Esophagus muscularis mucosa (tissue), 4 donors: ENCODE data around the gene MAS1L. TPM values are rescaled to one million over a fixed set of nuclear protein-coding genes. Genes with fewer than 3 reads are reported as not detected.
A peak's percentile ranks its signal among the peaks of the same experiment; 100 is the strongest.

ENCODE experiments used
- DNase-seq: peaks from one replicate; pipeline ENCODE4 v3.0.0-alpha.2; 2017; ENCODE audit errors: extremely low spot score
- H3K27ac ChIP-seq, 4 donors: fragments of 200-600 bp; sonication (generic); replicated peaks in 1 of 4; 1 replicate in 3 of 4; 2 replicates in 1 of 4; pipeline ENCODE4 v1.5.1; 2016 to 2019; ENCODE audit warnings: mild to moderate bottlenecking in 1 of 4
- H3K27me3 ChIP-seq, 4 donors: fragments of 200-600 bp; sonication (generic); one replicate each; pipeline versions ENCODE4 v1.5.1 to v1.6.0; 2016 to 2019
- H3K36me3 ChIP-seq, 4 donors: fragments of 200-600 bp; sonication (generic); one replicate each; pipeline ENCODE4 v1.5.1; 2016 to 2019
- H3K4me1 ChIP-seq, 4 donors: fragments of 200-600 bp; sonication (generic); one replicate each; pipeline ENCODE4 v1.5.1; 2016 to 2019
- H3K4me3 ChIP-seq, 4 donors: fragments of 200-600 bp; sonication (generic); 1 replicate in 2 of 4; 2 replicates in 2 of 4; pipeline ENCODE4 v1.5.1; 2016 to 2019; ENCODE audit warnings: mild to moderate bottlenecking in 4 of 4, moderate library complexity in 1 of 4
- H3K9me3 ChIP-seq, 4 donors: fragments of 200-600 bp; sonication (generic); 1 replicate in 3 of 4; 2 replicates in 1 of 4; pipeline ENCODE4 v1.5.1; 2016 to 2019
- EP300 ChIP-seq: sonication (generic); formaldehyde crosslinking; IDR thresholded peaks from one replicate; pipeline ENCODE4 v1.6.1; 2017; ENCODE audit warnings: antibody characterized with exemption
- POLR2A ChIP-seq: fragments of 450-650 bp; IDR thresholded peaks from one replicate; pipeline ENCODE4 v1.6.1; 2017; ENCODE audit warnings: antibody characterized with exemption, moderate library complexity, mild to moderate bottlenecking, low read depth
- POLR2AphosphoS5 ChIP-seq, 2 donors: sonication (generic); formaldehyde crosslinking; IDR thresholded peaks; one replicate each; pipeline ENCODE4 v1.6.1; 2017; ENCODE audit warnings: antibody characterized with exemption in 2 of 2
- WGBS: methylation state at CpG from one replicate; pipeline ENCODE4 v1.1.5; 2018; 5-methylcytosine and 5-hydroxymethylcytosine counted together
- intact Hi-C: fragments of 100-400 bp; cut with DNase I; formaldehyde crosslinking; loops from one replicate; pipeline ENCODE4 v1.15.1; 2023
- total RNA-seq, 4 donors: library from RNA; depleted of rRNA; stranded (reverse); fragments of >200 nt; gene quantifications; one replicate each; pipeline versions ENCODE4 v1.1.0 to v1.2.1, GENCODE V29; 2016
- TF ChIP-seq, protein P1 (sequence below), 3 experiments: fragments of 200-600 bp in 2 of 3; fragments of 450-650 bp in 1 of 3; sonication (generic) in 2 of 3; IDR thresholded peaks; one replicate each; pipeline ENCODE4 v1.5.1; 2017 to 2019; ENCODE audit warnings: antibody characterized with exemption in 3 of 3, mild to moderate bottlenecking in 2 of 3, moderate library complexity in 1 of 3

MAS1L gene
- total RNA-seq, 4 donors from 2014 or later, result 0.33 TPM; not detected in 3

DNA sequence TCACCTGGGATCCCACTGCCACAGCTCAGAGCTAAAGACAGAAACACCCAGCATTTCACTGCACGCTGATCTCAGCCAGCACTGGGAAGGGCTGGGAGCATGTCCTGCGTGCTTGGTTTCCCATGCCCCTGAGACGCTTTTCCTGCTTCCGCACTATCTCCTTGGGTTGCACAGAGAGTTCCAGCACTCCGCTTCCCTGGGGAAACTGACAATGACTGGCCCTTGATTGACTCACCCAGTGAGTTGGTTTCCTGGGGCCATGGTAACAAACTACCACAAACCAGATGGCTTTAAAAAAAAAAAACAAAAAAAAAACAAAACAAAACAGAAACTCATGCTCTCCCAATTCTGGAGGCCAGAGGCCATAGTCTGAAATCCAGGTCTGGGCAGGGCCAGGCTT, 14.8 kb upstream of the MAS1L start:
- H3K4me3 ChIP-seq, result no peak overlapping the region
- H3K36me3 ChIP-seq, result no peaks in the 10 kb centered on the region
- no peaks in the 10 kb centered on the region for H3K4me1 ChIP-seq
- DNase-seq, result no peak
- H3K27me3 ChIP-seq, result peaks cover 0 to 29% (median 0%) of the 10 kb centered on the region in 4 donors
- WGBS, result 93% methylated on average over 5 of the region's 5 CpGs
- no peaks in the 10 kb centered on the region for H3K9me3 ChIP-seq
- TF ChIP-seq EP300, result no peak
- TF ChIP-seq POLR2A, result no peak
- intact Hi-C loops, result no loop called here
- no peak overlapping the region for H3K27ac ChIP-seq

DNA sequence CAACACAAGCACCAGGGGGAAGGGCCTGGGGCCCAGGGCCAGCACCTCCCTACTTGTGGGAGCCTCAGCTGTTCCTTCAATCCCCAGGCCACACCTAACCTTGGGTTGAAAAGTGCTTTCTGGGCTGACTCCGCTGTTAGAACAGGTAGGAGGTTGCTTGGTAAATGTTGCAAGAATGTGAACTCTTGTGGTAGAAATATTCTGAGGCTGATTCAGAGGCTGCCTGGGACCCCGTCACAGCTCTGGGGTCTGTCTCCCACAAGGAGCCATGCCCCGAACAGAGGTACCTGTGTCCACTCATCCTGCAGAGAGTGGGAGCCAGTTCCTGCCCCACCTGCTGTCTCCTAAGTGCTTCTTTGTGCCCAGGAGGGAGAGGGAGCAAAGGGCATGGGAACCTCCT, 14.4 kb upstream of the MAS1L start:
- no peaks in the 10 kb centered on the region for H3K9me3 ChIP-seq
- 83% methylated on average over 1 of the region's 3 CpGs for WGBS
- intact Hi-C loops, result no loop called here
- H3K27ac ChIP-seq, result no peak overlapping the region
- peaks cover 0 to 29% (median 0%) of the 10 kb centered on the region in 4 donors for H3K27me3 ChIP-seq
- no peaks in the 10 kb centered on the region for H3K36me3 ChIP-seq
- TF ChIP-seq POLR2AphosphoS5 (IDR thresholded peaks at IDR 0.05) (no peak), POLR2A (no peak), EP300 (no peak)
- TF ChIP-seq, protein P1, sequence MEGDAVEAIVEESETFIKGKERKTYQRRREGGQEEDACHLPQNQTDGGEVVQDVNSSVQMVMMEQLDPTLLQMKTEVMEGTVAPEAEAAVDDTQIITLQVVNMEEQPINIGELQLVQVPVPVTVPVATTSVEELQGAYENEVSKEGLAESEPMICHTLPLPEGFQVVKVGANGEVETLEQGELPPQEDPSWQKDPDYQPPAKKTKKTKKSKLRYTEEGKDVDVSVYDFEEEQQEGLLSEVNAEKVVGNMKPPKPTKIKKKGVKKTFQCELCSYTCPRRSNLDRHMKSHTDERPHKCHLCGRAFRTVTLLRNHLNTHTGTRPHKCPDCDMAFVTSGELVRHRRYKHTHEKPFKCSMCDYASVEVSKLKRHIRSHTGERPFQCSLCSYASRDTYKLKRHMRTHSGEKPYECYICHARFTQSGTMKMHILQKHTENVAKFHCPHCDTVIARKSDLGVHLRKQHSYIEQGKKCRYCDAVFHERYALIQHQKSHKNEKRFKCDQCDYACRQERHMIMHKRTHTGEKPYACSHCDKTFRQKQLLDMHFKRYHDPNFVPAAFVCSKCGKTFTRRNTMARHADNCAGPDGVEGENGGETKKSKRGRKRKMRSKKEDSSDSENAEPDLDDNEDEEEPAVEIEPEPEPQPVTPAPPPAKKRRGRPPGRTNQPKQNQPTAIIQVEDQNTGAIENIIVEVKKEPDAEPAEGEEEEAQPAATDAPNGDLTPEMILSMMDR (IDR thresholded peaks at IDR 0.05), result no peak
- H3K4me3 ChIP-seq, result no peak overlapping the region
- no peaks in the 10 kb centered on the region for H3K4me1 ChIP-seq
- peak; percentile 81 for DNase-seq

DNA sequence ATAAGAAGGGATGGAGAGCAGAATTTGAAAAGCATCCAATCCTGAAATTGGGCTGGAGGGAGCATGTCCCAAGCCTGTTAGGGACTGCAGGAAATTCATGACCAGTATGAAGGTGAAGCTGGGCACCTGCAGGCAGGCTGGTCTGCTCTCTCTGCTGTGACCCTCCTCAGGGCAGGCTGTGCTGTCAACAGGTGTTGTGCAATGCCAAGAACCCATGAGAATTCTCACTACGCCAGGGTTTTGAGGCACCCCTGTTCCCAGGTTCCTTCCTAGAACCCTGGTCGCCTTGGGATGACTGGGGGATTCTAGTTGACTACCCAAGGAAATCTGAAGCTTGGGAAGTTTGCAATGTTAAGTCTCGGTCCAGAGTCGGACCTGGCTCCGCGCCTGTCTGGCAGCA, 13.3 kb upstream of the MAS1L start:
- Histone ChIP-seq H3K27me3 (peaks cover 0 to 29% (median 0%) of the 10 kb centered on the region in 4 donors), H3K27ac (no peak overlapping the region), H3K4me3 (no peak overlapping the region), H3K4me1 (no peaks in the 10 kb centered on the region), H3K36me3 (no peaks in the 10 kb centered on the region), H3K9me3 (no peaks in the 10 kb centered on the region)
- WGBS, result 89% methylated on average over 6 of the region's 6 CpGs
- TF ChIP-seq POLR2A (no peak), EP300 (no peak), POLR2AphosphoS5 (IDR thresholded peaks at IDR 0.05) (no peak)
- TF ChIP-seq, protein P1 (IDR thresholded peaks at IDR 0.05), result no peak
- intact Hi-C loops, result no loop called here
- DNase-seq, result peak; percentile 64

DNA sequence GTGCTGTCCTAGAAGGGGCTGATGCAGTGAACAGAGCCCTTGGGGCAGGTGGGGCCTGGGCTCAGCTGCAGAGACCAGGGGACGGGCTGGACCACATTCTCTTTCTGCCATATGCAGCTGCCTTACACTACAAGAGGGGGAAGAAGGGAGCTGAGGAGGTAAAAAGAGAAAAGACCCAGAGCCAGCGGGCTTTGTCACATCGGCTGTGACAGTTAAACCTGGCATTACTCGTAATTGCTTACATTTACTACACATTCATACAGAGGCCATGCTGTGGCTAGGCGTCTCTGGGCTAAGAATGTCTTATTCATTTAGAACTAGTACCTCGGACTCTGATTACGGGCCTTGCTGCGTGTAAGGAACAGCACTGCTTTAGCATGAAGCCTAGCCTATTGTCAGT, 12.8 kb upstream of the MAS1L start:
- DNase-seq, result peak; percentile 75
- 81% methylated on average over 8 of the region's 8 CpGs for WGBS
- no peak overlapping the region for H3K27ac ChIP-seq
- H3K27me3 ChIP-seq, result peaks cover 0 to 29% (median 0%) of the 10 kb centered on the region in 4 donors
- no peaks in the 10 kb centered on the region for H3K36me3 ChIP-seq
- no peaks in the 10 kb centered on the region for H3K9me3 ChIP-seq
- H3K4me1 ChIP-seq, result no peaks in the 10 kb centered on the region
- intact Hi-C loops, result no loop called here
- TF ChIP-seq POLR2AphosphoS5 (IDR thresholded peaks at IDR 0.05), result no peak
- TF ChIP-seq POLR2A, result no peak
- TF ChIP-seq EP300, result no peak
- TF ChIP-seq, protein P1 (IDR thresholded peaks at IDR 0.05), result no peak
- no peak overlapping the region for H3K4me3 ChIP-seq

DNA sequence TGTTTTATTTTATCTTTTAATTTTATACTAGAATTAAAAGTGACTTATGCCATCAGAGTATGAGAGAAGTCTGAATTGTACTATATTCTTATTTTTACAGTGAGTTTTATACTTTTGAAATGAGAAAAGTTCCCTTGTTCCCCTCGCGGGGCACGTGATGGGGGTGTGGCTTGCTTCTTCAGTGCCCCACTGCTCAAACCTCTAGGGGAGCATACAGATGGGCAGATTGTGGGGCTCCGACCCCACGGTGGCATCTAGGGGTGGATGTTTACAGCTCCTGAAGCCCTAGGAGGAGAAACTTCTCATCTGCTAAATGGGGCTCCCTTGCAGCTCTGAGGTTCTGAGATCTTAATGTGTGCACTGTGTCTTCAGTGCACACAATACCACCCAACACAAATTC, 11.9 kb upstream of the MAS1L start:
- TF ChIP-seq POLR2AphosphoS5 (IDR thresholded peaks at IDR 0.05) (no peak), EP300 (no peak), POLR2A (no peak)
- TF ChIP-seq, protein P1 (IDR thresholded peaks at IDR 0.05), result no peak
- 86% methylated on average over 5 of the region's 5 CpGs for WGBS

More for the DNA sequence above, 11.9 kb upstream of the MAS1L start:
- no peak for DNase-seq
- H3K36me3 ChIP-seq, result no peaks in the 10 kb centered on the region
- peaks cover 0 to 29% (median 0%) of the 10 kb centered on the region in 4 donors for H3K27me3 ChIP-seq
- no peak overlapping the region for H3K4me3 ChIP-seq
- no peaks in the 10 kb centered on the region for H3K4me1 ChIP-seq
- no peak overlapping the region for H3K27ac ChIP-seq
- no peaks in the 10 kb centered on the region for H3K9me3 ChIP-seq
- intact Hi-C loops, result no loop called here
